ENCODE data around the gene AGBL1. TPM values are rescaled to one million over a fixed set of nuclear protein-coding genes. Genes with fewer than 3 reads are reported as not detected.

Gene AGBL1
- total RNA-seq, 1 experiment from 2014 or later = not detected

DNA sequence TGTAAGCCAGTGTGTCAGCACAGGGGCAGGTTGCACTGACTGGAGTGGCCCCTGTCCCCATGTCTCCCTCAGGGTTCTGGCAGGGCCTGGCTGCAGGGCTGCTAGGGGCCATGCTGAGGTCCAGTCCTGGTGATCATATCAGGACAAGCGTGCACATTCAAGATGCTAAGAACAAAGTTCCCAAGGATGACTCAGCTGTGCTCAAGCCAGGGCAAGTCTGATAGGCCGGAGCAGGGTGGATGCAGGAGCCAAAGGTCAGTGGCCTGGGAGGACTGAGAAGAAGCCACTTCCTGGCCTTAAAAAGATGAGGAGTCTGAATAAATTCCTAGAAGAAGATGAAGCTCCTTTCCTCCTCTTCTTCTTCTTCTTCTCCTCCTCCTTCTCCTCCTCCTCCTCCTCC, 353.2 kb downstream of the AGBL1 start:
- no peaks in the 10 kb centered on the region for H3K23me2 ChIP-seq (ENCODE audit: insufficient read length, low read depth, low read length, poor library complexity, severe bottlenecking)
- no peak overlapping the region for H3K4me3 Mint-ChIP-seq
- H3K9ac ChIP-seq (ENCODE audit: extremely low read depth, insufficient read length, low read length) = no peak overlapping the region
- no peak overlapping the region for H3K56ac ChIP-seq (ENCODE audit: insufficient read length, low read depth, low read length)
- no CpG with 5 or more reads among the region's 2 CpGs for WGBS (ENCODE audit: extremely low coverage, insufficient read length, low lambda C conversion rate)
- no peak overlapping the region for H3K4ac ChIP-seq (ENCODE audit: low read depth, low read length)
- no peaks in the 10 kb centered on the region for H3K79me1 ChIP-seq (ENCODE audit: insufficient read depth, low read depth, low read length, poor library complexity, severe bottlenecking)
- H3K9me3 ChIP-seq (ENCODE audit: control insufficient read depth, low read depth, low read length) = no peaks in the 10 kb centered on the region
- no peaks in the 10 kb centered on the region for H3K4me1 Mint-ChIP-seq
- no peak overlapping the region for H2BK15ac ChIP-seq (ENCODE audit: low read depth, low read length)
- H2BK12ac ChIP-seq (ENCODE audit: insufficient read length, low read depth, low read length) = no peak overlapping the region
- H3K79me2 ChIP-seq (ENCODE audit: insufficient read depth, low read length) = no peaks in the 10 kb centered on the region
- no peak overlapping the region for H3T11ph ChIP-seq (ENCODE audit: low read length)
- H4K20me1 ChIP-seq (ENCODE audit: control insufficient read depth, insufficient read depth, insufficient read length) = no peaks in the 10 kb centered on the region
- H2BK20ac ChIP-seq (ENCODE audit: low read depth, low read length, poor library complexity, severe bottlenecking) = no peak overlapping the region
- H2AK5ac ChIP-seq (ENCODE audit: insufficient read length, low read length) = no peak overlapping the region
- no peak overlapping the region for H2BK5ac ChIP-seq (ENCODE audit: insufficient read length, low read length)
- H3K4me2 ChIP-seq (ENCODE audit: insufficient read depth, insufficient read length, low read length) = no peak overlapping the region
- H3K36me3 Mint-ChIP-seq (ENCODE audit: insufficient read depth in 1 of 3, low read depth in 3 of 3) = no peaks in the 10 kb centered on the region
- DNase-seq = no peak
- H4K8ac ChIP-seq (replicated peaks; ENCODE audit: insufficient read length, low read depth, low read length) = no peak overlapping the region
- H3K27me3 ChIP-seq (ENCODE audit: insufficient read depth, low read length) = no peaks in the 10 kb centered on the region
- no peak overlapping the region for H2BK120ac ChIP-seq (ENCODE audit: low read depth, low read length, poor library complexity, severe bottlenecking)
- no peak overlapping the region; the same call in 1 of the 2 replicates for H3K14ac ChIP-seq (ENCODE audit: insufficient read depth, low read length)
- no peaks in the 10 kb centered on the region for H3K9me3 Mint-ChIP-seq
- H4K91ac ChIP-seq (ENCODE audit: insufficient read length, low read depth, low read length) = no peak overlapping the region
- H3K27ac ChIP-seq (ENCODE audit: insufficient read length, low read depth, low read length) = no peak overlapping the region
- no peak overlapping the region for H3K18ac ChIP-seq (ENCODE audit: insufficient read length, low read depth, low read length)
- no peak overlapping the region for H3K27ac Mint-ChIP-seq
- no peaks in the 10 kb centered on the region for H3K4me1 ChIP-seq (ENCODE audit: insufficient read depth, low read length)
- H2AFZ ChIP-seq (ENCODE audit: low read length) = no peak overlapping the region
- no peak for TF ChIP-seq CTCF (conservative IDR thresholded peaks at IDR 0.05)
- H4K5ac ChIP-seq (ENCODE audit: insufficient read length, low read depth, low read length) = no peak overlapping the region
- no peak overlapping the region for H3K23ac ChIP-seq (ENCODE audit: insufficient read length, low read depth, low read length)
- H3K27me3 Mint-ChIP-seq (ENCODE audit: low read depth) = no peaks in the 10 kb centered on the region; the same call in 1 of the 2 replicates

Measured in H9 (cell line).